ENCODE data around the gene AIFM3.
"Not testable (repeated sequence)": the region's sequence is repeated elsewhere in the genome, so short reads cannot be mapped to it uniquely, and the experiment has no call there.

Gene AIFM3

DNA sequence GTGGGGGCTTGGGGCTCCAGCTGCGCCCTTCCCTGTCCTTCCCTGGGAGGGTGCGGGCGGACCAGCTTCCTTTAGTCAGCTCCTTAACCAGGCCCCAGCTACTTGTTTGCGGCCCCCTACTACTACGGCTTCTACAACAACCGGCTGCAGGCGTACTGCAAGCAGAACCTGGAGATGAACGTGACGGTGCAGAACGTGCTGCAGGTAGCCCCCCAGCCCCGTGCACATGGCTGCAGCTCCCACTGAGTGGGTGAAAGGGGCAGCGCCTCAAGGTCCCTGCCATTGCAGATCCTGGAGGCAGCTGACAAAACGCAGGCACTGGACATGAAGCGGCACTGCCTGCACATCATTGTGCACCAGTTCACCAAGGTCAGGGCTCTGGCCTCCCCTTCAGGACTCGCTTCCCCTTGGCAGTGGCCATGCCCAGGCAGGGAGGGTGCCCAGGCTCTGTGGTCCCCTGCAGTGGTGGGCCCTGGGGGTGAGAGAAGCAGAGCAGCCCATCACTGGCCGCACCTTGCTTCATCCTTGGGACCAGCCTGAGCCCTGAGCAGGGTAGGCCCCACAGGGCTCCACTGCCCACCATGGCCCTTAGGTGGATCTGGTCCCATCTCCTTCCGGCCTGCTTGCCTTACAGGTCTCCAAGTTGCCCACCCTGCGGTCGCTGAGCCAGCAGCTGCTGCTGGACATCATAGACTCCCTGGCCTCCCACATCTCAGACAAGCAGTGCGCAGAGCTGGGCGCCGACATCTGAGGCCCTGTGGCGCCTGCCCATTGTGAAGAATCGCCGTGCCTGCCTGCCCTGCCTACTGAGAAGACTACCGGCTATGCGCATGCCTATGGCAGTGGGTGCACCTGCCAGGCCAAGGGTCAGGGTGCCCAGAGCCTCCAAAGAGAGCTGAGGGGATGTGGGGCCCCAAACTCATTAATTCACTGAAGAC is 29.8 kb downstream of the AIFM3 start:
- Mint-ChIP-seq H3K27me3 (no peaks in the 10 kb centered on the region), H3K9me3 (no peaks in the 10 kb centered on the region), H3K36me3 (peaks cover 2% of the 10 kb centered on the region), H3K4me1 (peaks cover 29% of the 10 kb centered on the region), H3K27ac (no peak overlapping the region), H3K4me3 (no peak overlapping the region)

DNA sequence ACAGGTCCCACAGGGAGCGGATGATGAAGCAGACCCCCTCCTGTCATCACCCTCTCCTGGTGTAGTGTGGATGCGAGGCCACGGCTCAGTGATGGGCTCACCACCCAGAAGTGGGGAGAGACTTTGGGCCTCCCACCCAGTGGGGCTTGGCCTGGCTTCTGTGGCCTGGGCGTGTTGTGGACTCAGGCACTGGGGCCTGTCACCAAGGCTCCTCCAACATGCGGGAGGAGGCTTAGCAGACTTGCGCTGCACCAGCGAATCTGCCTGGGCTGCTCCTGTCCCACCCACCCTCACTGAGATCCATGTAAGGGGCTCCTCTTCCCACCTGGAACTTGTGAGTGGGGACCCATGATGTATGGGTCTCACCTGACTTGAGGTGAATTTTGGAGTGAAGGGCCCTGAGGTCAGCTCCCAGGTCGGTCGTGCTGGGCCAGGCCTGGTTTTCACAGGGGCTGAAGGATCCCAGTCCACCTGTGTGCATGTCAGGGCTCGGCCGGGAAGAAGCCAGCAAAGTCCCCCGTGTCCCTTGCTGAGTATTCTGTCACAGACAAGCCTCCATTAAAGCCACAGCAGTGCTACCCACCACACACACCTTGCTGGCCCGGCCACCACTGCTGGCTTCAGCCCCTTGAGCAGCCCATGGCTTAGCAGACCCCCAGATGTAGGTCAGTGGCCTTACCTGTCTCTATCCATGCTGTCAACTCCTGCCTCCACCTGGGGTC is 30.6 kb downstream of the AIFM3 start:
- Mint-ChIP-seq H3K9me3 (no peaks in the 10 kb centered on the region), H3K4me3 (no peak overlapping the region), H3K27ac (peak overlapping the region; percentile 8), H3K36me3 (peaks cover 2% of the 10 kb centered on the region), H3K27me3 (no peaks in the 10 kb centered on the region), H3K4me1 (peaks cover 30% of the 10 kb centered on the region)

DNA sequence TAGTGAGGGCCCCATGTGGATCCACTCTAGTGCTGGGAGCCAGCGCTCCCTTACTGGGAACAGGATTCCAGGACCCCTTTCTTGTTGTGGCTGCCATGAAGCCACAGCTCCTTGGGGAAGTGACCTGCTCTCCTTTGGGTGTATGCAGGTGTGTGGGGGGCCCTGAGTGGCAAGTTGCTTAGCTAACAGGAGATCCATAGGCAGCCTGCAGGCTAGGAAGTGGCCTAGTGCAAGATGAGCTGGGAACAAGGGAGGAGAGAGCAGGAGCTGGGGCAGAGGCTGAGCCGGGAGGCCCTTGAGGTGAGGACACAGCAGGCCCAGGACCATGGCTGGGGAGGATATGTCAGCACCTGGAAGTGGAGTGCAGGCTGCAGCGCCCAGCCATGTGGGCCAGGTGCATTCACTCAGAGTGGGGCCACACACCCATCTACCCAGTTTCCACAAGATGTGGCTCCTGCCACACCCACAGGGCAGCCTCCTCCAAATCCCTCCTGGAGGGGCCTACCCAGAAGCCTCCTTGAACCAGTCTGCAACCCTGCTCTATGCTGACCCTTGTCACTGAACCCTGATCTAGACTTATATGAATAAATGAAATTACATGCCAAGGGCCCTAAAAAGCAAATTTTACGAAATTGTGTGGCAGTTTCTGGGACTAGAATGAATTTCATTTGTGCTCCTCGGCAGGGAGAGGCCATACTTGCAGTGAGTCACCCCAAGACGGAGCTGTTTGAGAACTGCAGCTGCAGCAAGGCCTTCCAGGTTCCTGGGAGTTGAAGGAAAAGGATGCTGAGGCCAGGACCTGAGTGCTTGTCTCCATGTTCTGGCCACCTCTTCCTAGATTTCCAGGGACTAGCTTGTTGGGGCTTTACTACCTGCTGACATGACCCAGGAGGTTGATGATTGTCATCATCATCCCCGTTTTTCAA is 31.6 kb downstream of the AIFM3 start:
- Mint-ChIP-seq H3K27ac (peak overlapping the region; percentile 8), H3K36me3 (peaks cover 2% of the 10 kb centered on the region), H3K27me3 (no peaks in the 10 kb centered on the region), H3K9me3 (no peaks in the 10 kb centered on the region), H3K4me3 (no peak overlapping the region), H3K4me1 (peaks cover 40% of the 10 kb centered on the region)

DNA sequence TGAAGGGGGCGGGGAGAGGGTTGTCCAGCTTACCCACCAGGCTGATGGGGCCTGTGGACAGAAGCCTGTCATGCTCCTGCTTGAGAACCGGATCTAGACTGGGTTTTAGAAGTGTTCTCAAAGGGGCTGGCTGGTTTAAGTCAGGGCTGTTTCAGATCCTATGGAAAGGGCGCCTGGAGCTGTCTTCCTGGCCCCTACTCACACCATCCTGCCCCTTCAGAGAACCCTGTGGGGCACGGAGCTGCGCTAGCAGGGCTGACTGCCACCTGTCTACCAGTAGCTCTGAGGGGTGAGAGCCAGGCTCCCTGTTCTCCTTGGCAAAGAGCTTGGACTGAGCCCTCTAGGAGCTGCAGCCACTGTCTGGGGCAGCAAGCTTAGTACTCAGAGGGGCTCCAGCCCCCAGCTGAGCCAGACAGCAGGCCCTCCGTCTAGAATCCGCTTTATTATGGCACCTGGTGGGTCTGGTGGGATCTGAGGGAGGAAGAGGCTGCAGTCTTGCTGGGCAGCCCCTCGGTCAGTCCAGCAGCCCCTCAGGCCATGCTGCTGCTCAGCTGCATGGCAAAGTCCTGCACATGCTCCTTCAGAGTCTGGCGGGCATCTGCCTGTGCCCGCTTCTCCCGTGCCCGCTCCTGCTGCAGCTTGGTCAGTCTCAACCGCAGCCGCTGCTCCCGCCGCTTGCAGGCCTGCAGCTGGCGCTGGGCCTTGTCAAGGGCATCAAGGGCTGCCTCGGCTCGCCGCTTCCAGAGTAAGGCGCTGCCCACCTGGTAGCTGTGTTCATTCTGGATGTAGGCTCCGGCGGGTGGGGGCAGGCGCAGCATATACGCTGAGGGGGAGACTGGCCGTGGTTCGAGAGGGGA is 32.5 kb downstream of the AIFM3 start:
- H3K27me3 Mint-ChIP-seq, result no peaks in the 10 kb centered on the region
- peak overlapping the region; percentile 98 for H3K27ac Mint-ChIP-seq
- H3K4me3 Mint-ChIP-seq, result peak overlapping the region; percentile 96
- peaks cover 42% of the 10 kb centered on the region for H3K4me1 Mint-ChIP-seq
- H3K9me3 Mint-ChIP-seq, result no peaks in the 10 kb centered on the region
- H3K36me3 Mint-ChIP-seq, result peaks cover 2% of the 10 kb centered on the region

DNA sequence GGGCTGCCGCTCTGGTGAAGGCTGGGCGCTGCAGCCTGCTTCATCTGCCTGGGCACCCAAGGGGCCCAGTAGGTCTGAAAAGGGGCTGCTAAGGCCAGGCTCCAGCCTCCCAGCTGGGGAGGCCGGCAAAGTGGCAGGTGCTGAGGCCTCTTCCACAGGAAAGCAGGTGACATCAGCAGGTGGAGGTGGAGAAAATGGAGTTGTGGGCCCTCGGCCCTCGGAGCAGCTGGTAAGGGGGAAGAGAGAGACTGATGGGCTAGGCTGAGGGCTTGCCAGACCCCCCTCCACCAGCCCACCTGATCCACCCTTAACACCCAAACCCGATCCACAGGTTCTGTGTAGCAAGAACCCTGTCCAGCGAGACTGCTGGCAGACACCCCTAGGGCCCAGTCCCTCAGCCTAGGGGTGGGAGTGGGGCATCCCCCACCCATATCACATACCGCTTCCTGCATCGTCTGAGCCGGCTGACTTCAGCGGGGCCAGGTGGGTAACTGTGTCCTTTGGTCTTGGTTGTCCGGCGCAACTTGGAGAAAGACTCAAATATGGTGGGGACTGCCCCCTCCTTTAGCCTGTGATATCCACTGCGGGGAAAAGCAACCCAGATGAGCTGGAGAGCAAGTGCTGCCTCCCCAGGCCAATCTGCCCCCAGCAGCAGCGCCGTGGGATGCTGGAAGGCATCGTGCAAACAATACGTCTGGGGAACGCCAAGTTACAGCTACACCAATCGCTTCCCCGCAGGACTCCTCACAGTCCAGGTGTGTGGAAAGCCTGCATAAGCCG is 33.3 kb downstream of the AIFM3 start:
- Mint-ChIP-seq H3K27ac (peak overlapping the region; percentile 98), H3K4me1 (peaks cover 42% of the 10 kb centered on the region), H3K36me3 (peaks cover 2% of the 10 kb centered on the region), H3K27me3 (no peaks in the 10 kb centered on the region), H3K9me3 (no peaks in the 10 kb centered on the region), H3K4me3 (peak overlapping the region; percentile 96)

DNA sequence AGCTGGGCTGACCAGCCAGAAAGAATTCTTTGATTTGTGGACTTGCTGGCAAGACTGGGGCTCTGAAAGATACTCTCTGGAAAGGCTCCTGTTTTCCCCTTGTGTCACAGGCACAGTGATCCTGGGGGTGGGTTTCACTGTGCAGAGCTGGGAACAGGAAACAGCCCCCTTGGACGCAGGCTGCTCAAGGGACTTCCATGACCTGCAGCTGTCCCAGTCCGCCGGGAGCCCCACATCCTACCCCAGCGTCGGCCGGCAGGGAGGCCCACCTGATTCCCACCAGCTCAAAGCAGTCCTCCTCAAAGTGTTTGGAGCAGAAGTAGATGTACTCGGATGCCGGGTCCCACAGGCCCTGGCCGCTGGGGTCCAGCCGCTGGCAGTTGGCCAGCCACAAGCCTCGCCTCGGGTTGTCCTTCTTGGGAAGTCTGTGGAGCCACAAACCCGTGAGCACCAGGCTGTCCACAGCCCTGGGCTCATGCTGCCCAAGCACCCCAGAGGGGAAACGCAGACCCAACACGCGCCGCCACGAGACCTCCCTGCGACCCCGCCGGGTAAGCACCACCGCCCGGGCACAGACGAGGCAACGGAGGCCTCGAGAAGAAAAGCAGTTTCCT is 34.0 kb downstream of the AIFM3 start:
- Mint-ChIP-seq H3K36me3 (peaks cover 2% of the 10 kb centered on the region), H3K9me3 (no peaks in the 10 kb centered on the region), H3K27me3 (no peaks in the 10 kb centered on the region), H3K27ac (peak overlapping the region; percentile 98), H3K4me1 (peaks cover 42% of the 10 kb centered on the region), H3K4me3 (peak overlapping the region; percentile 96)

DNA sequence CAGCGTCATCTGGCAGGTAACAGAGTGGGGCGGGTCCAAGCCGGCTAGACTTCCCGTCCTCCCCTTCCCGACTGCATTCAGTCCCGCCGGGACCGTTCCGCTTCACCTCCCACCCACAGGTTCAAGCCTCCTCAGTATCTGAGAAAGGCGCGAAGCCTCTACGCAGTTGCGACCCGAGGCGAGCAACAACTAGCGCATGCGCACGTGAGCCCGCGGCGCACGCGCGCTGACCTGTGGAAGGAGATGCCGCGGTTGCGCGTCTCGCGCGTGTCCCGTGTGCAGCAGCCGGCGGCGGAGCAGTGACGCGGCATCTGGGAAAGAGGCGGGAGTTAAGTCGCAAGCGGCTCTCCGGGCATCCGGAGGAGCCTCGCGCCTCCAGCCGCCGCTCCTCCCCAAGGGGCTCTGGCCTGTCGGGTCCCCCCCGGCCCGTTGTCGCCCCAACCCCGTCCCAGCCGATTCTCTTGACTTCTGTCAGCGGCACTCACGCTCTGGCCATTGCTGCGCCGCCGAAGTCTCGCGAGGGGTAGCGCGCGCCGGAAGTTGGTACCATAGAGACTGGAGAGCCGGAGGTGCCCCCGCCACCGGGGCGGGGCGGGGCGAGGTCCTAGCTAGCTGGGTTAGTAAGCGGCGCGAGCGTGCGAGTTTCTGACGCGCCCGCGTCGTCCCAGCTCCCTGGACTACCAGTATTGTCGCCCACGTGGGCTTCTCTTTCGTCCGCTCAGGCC is 34.7 kb downstream of the AIFM3 start, which contains the start of gene THAP7:
Gene THAP7, minus strand, starts transcription at position 518 of the 725 bp plus-strand sequence. Its CDS starts 207 bp downstream, at position 311.
- Mint-ChIP-seq H3K27ac (peak within 1 kb of the TSS; percentile 98), H3K4me1 (peaks cover 42% of the 10 kb centered on the region), H3K4me3 (peak within 1 kb of the TSS; percentile 96), H3K36me3 (peaks cover 2% of the 10 kb centered on the region), H3K27me3 (no peaks in the 10 kb centered on the region), H3K9me3 (no peaks in the 10 kb centered on the region)

DNA sequence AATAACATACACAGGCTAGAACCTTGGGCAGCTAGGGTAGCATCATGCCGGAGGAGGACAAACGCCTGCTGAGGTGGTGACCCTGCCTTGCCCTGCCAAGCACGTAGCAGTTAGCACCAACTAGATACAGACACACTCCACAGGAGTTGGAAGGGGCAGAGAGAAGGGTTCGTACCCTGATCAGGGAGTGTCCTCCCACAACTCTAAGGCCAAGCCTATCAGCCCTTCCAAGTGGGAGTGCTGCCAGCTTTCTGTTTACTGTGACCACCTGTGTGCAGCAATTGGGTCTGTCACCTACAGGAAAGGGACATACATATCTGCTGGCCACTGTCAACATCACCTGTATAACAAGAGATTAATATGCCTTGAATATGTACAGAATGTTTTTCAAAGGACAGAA is 36.7 kb downstream of the AIFM3 start:
- Mint-ChIP-seq H3K4me3 (peak overlapping the region; percentile 96), H3K4me1 (peaks cover 35% of the 10 kb centered on the region), H3K27me3 (no peaks in the 10 kb centered on the region), H3K9me3 (no peaks in the 10 kb centered on the region), H3K27ac (peak overlapping the region; percentile 51), H3K36me3 (peaks cover 2% of the 10 kb centered on the region)

DNA sequence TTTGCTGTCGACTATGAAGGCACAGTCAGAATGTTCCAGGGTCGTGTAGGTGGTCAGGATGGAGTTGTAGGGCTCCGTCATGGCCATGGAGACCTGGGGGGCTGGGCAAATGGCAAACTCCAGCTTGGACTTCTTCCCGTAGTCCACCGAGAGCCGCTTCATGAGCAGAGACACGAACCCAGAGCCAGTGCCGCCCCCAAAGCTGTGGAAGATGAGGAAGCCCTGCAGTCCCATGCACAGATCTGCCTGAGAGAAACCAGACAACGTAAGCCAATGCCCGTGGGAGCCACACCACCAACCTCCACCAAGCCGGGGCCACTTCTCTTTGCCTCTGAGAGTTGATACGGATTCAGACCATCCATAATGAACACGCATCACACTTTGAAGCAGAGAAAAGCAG is 42.2 kb downstream of the AIFM3 start:
- not testable (repeated sequence) for H3K27me3 Mint-ChIP-seq, H3K36me3 Mint-ChIP-seq, H3K4me1 Mint-ChIP-seq, H3K4me3 Mint-ChIP-seq, H3K9me3 Mint-ChIP-seq, H3K27ac Mint-ChIP-seq

DNA sequence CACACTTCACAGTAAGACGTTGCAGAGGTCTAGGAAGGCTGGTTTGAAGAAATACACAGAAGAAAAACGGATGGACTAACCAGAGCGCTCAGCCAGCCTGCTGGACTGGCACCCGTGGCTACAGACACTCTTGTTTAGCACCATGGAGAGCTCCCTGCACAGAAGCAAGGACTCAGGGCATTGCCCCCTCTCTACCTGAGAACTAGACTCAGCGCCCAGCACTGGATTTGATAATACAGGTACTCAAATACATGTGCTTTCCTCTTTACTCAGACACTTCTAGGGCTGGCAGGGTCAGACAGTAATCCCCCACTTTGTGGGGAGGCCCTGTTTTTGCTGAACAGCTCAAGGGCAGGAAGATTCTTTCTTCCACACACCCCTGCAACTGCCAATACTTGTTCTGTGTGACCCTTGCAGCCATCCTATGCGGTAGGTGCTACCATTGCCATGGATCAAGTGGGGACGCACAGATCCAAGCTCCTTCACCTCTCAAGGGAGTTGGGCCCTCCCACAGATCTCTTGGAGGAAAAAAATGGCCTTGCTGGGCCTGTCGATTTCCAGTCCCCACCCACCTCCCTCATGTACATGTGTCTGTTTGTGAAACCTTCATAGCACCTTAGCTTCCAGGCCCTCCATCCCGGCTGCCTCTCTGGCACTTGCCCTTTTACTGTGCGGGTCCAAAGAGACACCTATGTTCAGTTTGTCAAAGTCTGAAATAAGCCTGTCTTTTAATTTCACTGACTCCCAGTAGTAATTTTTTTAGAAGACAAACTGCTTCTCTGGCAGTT is 42.8 kb downstream of the AIFM3 start:
- H3K4me1 Mint-ChIP-seq, result peaks cover 13% of the 10 kb centered on the region
- H3K27ac Mint-ChIP-seq, result no peak overlapping the region
- H3K9me3 Mint-ChIP-seq, result no peaks in the 10 kb centered on the region
- no peaks in the 10 kb centered on the region for H3K27me3 Mint-ChIP-seq
- no peak overlapping the region for H3K4me3 Mint-ChIP-seq
- H3K36me3 Mint-ChIP-seq, result no peaks in the 10 kb centered on the region

DNA sequence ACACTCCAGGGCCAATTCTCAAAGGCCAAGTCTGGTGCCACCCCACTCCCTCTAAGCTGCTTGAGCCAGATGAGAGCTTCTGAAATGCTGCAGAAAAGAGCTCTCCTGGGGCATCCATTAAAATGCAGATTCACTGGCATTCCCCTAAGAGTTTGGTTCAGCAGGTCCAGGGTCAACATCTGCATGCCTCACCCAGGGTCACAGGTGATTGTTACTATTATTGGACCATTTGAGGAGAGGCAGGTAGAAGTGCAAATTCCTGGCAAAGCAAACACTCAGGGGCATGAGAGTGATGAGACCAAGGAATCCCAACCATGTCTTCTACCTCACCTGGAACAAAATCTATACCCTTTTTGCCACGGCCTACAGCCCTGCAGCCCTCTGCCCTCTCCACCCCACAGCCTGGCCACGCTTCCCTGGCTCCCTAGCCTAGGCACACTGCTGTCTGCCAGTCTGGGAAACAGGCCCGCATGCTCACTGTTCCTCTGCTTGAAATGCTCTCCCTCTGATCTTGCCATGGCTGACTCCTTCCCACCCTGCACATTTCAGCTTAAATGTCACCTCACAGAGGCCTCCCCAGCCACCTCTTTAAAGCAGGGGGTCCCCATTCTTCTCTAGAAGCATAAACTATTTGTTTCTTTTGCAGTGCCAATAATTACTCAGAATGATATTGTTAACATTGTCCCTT is 43.5 kb downstream of the AIFM3 start:
- no peaks in the 10 kb centered on the region for H3K27me3 Mint-ChIP-seq
- no peak overlapping the region for H3K27ac Mint-ChIP-seq
- peaks cover 20% of the 10 kb centered on the region for H3K4me1 Mint-ChIP-seq
- no peaks in the 10 kb centered on the region for H3K9me3 Mint-ChIP-seq
- H3K36me3 Mint-ChIP-seq, result no peaks in the 10 kb centered on the region
- H3K4me3 Mint-ChIP-seq, result no peak overlapping the region
